Measurements from ENCODE around the gene ACR. TPM values are rescaled to one million over a fixed set of nuclear protein-coding genes. Genes with fewer than 3 reads are reported as not detected.

ACR gene
- total RNA-seq, 1 donor = 1.4 TPM

DNA sequence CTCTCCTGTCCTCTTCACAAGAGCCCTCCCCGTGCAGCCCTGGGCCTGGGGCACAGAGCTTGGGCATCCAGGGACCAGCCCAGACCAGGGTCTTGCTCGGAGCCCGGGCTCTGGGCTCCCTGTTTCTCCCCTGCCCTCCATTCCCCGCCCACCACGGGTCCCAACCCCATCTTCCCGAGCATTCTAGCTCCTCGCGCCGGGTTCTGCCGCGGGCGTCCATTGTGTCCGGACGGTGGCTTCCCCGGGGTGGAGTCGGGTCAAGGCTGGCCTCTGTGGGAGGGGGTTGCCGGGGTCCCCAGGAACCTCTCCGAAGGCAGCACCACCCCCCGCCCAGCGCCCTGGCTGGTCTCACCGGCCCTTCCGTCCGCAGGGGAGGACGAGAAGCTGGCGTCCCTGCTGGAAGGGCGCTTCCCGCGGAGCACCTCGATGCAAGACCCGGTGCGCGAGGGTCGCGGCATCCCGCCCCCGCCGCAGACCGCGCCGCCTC, 18.1 kb upstream of the ACR start:
- TF ChIP-seq, protein P1, sequence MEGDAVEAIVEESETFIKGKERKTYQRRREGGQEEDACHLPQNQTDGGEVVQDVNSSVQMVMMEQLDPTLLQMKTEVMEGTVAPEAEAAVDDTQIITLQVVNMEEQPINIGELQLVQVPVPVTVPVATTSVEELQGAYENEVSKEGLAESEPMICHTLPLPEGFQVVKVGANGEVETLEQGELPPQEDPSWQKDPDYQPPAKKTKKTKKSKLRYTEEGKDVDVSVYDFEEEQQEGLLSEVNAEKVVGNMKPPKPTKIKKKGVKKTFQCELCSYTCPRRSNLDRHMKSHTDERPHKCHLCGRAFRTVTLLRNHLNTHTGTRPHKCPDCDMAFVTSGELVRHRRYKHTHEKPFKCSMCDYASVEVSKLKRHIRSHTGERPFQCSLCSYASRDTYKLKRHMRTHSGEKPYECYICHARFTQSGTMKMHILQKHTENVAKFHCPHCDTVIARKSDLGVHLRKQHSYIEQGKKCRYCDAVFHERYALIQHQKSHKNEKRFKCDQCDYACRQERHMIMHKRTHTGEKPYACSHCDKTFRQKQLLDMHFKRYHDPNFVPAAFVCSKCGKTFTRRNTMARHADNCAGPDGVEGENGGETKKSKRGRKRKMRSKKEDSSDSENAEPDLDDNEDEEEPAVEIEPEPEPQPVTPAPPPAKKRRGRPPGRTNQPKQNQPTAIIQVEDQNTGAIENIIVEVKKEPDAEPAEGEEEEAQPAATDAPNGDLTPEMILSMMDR (IDR thresholded peaks at IDR 0.05; ENCODE audit: extremely low read depth, low read depth, low read length) = no peak
- H3K36me3 ChIP-seq (ENCODE audit: insufficient read depth, low read length) = no peaks in the 10 kb centered on the region

DNA sequence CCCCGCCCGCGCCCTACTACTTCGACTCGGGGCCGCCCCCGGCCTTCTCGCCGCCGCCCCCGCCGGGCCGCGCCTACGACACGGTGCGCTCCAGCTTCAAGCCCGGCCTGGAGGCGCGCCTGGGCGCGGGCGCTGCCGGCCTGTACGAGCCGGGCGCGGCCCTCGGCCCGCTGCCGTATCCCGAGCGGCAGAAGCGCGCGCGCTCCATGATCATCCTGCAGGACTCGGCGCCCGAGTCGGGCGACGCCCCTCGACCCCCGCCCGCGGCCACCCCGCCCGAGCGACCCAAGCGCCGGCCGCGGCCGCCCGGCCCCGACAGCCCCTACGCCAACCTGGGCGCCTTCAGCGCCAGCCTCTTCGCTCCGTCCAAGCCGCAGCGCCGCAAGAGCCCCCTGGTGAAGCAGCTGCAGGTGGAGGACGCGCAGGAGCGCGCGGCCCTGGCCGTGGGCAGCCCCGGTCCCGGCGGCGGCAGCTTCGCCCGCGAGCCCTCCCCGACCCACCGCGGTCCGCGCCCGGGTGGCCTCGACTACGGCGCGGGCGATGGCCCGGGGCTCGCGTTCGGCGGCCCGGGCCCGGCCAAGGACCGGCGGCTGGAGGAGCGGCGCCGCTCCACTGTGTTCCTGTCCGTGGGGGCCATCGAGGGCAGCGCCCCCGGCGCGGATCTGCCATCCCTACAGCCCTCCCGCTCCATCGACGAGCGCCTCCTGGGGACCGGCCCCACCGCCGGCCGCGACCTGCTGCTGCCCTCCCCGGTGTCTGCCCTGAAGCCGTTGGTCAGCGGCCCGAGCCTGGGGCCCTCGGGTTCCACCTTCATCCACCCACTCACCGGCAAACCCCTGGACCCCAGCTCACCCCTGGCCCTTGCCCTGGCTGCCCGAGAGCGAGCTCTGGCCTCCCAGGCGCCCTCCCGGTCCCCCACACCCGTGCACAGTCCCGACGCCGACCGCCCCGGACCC, 17.4 kb upstream of the ACR start:
- no peaks in the 10 kb centered on the region for H3K9me3 ChIP-seq (ENCODE audit: low read depth, low read length)
- no peak for DNase-seq (ENCODE audit: insufficient read length, low spot score, missing footprints)

More for the DNA sequence above, 18.1 kb upstream of the ACR start:
- no peak overlapping the region for H3K4me3 ChIP-seq (ENCODE audit: insufficient read depth, low read length)
- H3K4me2 ChIP-seq (ENCODE audit: insufficient read depth, low read length) = no peak overlapping the region
- no peak overlapping the region for H2AFZ ChIP-seq (ENCODE audit: low read length)
- H3K4me1 ChIP-seq (ENCODE audit: insufficient read depth, low read length) = no peaks in the 10 kb centered on the region
- no peaks in the 10 kb centered on the region for H4K20me1 ChIP-seq (ENCODE audit: insufficient read depth, low read length)
- H3K27me3 ChIP-seq (ENCODE audit: insufficient read depth, low read length) = peaks cover 18% of the 10 kb centered on the region
- no peak overlapping the region for H3K27ac ChIP-seq (ENCODE audit: low read depth, low read length)
- no peaks in the 10 kb centered on the region for H3K9me3 ChIP-seq (ENCODE audit: low read depth, low read length)
- DNase-seq (ENCODE audit: insufficient read length, low spot score, missing footprints) = no peak
- H3K79me2 ChIP-seq (ENCODE audit: insufficient read depth, low read length) = no peaks in the 10 kb centered on the region

DNA sequence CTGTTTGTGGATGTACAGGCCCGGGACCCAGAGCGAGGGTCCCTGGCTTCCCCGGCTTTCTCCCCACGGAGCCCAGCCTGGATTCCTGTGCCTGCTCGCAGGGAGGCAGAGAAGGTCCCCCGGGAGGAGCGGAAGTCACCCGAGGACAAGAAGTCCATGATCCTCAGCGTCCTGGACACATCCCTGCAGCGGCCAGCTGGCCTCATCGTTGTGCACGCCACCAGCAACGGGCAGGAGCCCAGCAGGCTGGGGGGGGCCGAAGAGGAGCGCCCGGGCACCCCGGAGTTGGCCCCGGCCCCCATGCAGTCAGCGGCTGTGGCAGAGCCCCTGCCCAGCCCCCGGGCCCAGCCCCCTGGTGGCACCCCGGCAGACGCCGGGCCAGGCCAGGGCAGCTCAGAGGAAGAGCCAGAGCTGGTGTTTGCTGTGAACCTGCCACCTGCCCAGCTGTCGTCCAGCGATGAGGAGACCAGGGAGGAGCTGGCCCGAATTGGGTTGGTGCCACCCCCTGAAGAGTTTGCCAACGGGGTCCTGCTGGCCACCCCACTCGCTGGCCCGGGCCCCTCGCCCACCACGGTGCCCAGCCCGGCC, 16.7 kb upstream of the ACR start:
- Histone ChIP-seq H3K27ac (ENCODE audit: low read depth, low read length) (no peak overlapping the region), H3K36me3 (ENCODE audit: insufficient read depth, low read length) (no peaks in the 10 kb centered on the region), H3K9me3 (ENCODE audit: low read depth, low read length) (no peaks in the 10 kb centered on the region), H3K27me3 (ENCODE audit: insufficient read depth, low read length) (peaks cover 18% of the 10 kb centered on the region), H3K4me3 (ENCODE audit: insufficient read depth, low read length) (no peak overlapping the region), H4K20me1 (ENCODE audit: insufficient read depth, low read length) (no peaks in the 10 kb centered on the region), H3K79me2 (ENCODE audit: insufficient read depth, low read length) (no peaks in the 10 kb centered on the region), H3K4me1 (ENCODE audit: insufficient read depth, low read length) (no peaks in the 10 kb centered on the region), H3K4me2 (ENCODE audit: insufficient read depth, low read length) (no peak overlapping the region), H2AFZ (ENCODE audit: low read length) (no peak overlapping the region)
- TF ChIP-seq, protein P1 (IDR thresholded peaks at IDR 0.05; ENCODE audit: extremely low read depth, low read depth, low read length) = no peak
- DNase-seq (ENCODE audit: insufficient read length, low spot score, missing footprints) = no peak

More for the DNA sequence above, 17.4 kb upstream of the ACR start:
- H3K4me1 ChIP-seq (ENCODE audit: insufficient read depth, low read length) = no peaks in the 10 kb centered on the region
- H4K20me1 ChIP-seq (ENCODE audit: insufficient read depth, low read length) = no peaks in the 10 kb centered on the region
- no peaks in the 10 kb centered on the region for H3K36me3 ChIP-seq (ENCODE audit: insufficient read depth, low read length)
- H3K4me2 ChIP-seq (ENCODE audit: insufficient read depth, low read length) = no peak overlapping the region
- TF ChIP-seq, protein P1 (IDR thresholded peaks at IDR 0.05; ENCODE audit: extremely low read depth, low read depth, low read length) = no peak
- peaks cover 18% of the 10 kb centered on the region for H3K27me3 ChIP-seq (ENCODE audit: insufficient read depth, low read length)
- no peaks in the 10 kb centered on the region for H3K79me2 ChIP-seq (ENCODE audit: insufficient read depth, low read length)
- no peak overlapping the region for H3K4me3 ChIP-seq (ENCODE audit: insufficient read depth, low read length)
- no peak overlapping the region for H2AFZ ChIP-seq (ENCODE audit: low read length)
- H3K27ac ChIP-seq (ENCODE audit: low read depth, low read length) = no peak overlapping the region
